ENCODE measurements around the gene ZNF230. TPM values are rescaled to one million over a fixed set of nuclear protein-coding genes. Genes with fewer than 3 reads are reported as not detected.

Gene ZNF230
- 3.2 and 4.1 TPM in 2 replicates for total RNA-seq

DNA sequence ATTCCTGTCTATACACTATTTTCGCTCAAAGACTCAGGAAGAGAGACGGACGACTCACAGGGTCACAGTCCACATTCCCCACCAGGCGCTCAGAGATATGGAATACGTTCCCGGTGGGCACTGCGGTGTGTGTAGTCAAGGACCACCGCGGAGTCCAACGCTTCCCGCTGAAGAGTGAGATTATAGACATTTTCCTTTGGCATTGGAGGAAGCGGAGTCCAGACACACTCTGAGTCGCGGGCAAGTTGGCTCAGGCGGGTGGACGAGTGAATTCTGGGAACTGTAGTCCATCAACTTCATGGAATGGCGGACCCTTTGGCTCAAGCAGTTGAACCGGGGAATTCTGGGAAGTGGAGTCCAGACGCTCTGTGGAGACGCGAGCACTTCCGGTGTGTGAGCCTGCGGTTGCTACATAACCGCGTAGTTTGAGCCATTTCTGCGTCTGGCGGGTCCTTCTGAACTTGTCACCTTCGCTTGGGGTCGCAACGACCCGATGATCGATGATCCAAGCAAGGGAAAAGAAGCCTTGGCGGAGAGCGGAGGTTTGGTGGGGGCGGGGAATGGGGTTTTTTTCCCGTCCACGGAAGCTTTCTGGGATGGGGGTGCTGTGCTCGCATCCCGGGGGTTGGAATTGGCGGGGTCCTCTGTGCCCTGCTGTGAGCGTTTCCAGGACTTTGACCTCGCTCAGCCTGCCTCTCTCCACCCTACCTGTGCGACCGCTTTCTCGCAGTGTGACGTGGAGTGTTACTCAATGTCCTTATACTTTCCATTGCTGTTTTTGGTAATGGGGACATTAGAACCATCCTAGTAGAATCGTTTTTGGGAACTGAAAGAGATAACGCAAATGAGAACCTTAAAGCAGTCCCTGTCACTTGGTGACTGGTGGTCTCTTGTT lies at the start of gene ZNF230:
TSS of gene ZNF230 (plus strand) at position 392 of the 895 bp plus-strand sequence. CDS start 4,122 bp downstream, outside the sequence.

DNA sequence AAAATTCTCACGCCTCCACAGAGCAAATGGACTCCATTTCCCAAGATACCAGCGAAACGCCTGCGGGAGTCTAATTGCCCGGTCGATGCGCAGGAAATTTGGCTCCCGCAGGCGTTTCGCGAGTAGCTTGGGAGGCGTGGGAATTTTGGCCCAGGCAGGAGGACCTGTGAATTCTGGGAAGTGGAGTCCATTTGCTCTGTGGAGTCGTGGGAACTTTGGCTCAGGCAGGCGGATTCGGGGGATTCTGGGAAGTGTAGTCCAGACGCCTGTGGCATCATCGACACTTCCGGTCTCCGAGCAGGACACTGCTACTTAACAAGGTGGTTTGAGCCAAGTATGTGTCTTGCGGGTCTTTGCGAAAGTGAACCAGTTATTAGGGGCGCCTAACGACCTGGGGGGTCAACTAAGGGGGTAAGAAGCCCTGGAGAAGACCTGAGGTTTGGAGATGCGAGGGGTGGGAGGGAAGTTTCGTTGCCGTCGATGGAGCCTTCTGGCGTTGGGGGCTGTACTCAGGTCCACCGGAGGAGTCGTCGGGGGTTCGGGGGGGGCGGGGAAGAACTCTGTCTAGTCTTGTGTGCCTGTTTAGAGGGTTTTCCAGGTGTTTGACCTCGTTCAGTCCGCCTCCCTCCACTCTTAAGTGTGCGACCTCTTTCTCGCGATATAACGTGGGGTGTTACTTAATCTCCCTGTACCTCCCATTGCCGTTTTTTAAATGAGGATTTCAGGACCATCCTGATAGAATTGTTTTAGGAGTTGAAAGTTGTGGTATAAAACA lies 18.7 kb upstream of the ZNF230 start, which contains the start of gene ZNF155:
TSS of gene ZNF155 (plus strand) at position 277 of the 775 bp plus-strand sequence. CDS start 4,356 bp downstream, outside the sequence.

DNA sequence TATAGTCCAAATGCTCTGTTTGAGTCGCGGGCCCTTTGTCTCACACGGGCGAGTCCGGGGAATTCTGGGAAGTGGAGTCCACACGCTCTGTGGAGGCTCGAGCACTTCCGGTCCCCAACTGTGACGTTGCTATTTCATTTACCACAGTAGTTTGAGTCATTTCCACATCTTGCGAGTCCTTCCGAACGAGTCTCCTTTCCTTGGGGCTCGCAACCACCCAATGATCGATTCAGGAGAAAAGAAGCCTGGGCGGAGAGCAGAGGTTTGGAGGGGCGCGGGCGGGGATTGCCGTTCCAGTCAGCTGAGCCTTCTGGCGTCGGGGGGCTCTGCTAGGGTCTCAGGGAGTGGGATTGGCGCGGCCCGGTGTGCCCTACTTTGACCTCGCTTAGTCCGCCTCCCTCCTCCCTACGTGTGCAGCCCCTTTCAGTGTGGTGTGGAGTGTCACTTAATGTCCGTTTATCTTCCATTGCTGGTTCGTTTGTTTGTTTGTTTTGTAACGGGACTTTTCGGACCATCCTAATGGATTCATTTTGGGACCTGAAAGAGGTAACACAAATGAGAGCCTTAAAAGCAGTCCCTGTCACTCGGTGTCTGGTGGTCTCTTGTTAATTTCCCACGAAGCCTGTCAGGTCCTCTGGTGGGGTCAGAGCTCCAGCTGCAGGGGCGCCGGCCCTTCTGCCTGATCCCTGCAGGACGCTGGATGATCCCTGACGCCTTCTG lies 22.6 kb downstream of the ZNF230 start, which contains the start of gene ZNF222:
TSS of gene ZNF222 (plus strand) at position 163 of the 720 bp plus-strand sequence. CDS start at position 221, 58 bp downstream.

DNA sequence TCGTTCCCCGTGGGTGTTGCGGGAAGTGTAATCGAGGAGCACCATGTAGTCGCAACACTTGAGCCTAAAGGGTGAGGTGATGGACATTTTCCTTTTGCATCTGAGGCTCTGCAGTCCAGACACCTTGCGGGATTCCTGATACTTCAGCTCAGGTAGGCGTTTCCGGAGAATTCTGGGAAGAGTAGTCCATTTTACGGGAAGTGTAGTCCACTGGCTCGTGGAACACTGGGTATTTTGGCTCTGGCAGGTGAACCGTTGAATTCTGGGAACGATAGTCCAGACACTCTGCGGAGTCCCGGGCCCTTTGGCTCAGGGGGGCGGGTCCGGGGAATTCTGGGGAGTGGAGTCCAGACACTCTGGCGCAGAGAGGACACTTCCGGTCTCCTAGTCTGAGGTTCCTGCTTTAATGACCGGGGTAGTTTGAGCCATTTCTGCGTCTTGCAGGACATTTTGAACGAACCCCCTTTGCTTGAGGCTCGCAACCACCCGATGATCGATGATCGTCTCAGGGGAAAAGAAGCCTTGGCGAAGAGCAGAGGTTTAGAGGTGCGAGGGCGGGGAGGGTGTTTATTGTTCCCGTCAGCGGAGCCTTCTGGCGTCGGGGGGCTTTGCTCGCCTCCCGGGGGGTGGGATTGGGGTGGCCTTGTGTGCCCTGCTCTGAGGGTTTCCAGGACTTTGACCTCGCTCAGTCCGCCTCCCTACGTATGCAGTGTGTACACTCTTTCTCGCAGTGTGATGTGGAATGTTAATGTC lies 49.1 kb downstream of the ZNF230 start, which contains the start of gene ZNF223:
TSS of gene ZNF223 (plus strand) at position 387 of the 753 bp plus-strand sequence. CDS start 3,141 bp downstream, outside the sequence.

Other genes starting within 250 kb of the ZNF230 start
- gene SMG9, start 248.0 kb upstream of the ZNF230 start, total RNA-seq, result 9.9 and 13.9 TPM in 2 replicates
- gene KCNN4, start 222.0 kb upstream of the ZNF230 start, total RNA-seq, result 10.4 and 12.2 TPM in 2 replicates
- 0.31 and 0.40 TPM in 2 replicates for gene LYPD5, start 200.5 kb upstream of the ZNF230 start, total RNA-seq
- gene ZNF283, start 175.6 kb upstream of the ZNF230 start, total RNA-seq, result 10.8 and 12.9 TPM in 2 replicates
- 1.7 and 3.4 TPM in 2 replicates for gene ZNF404, start 119.0 kb upstream of the ZNF230 start, total RNA-seq
- gene ZNF45, start 67.7 kb upstream of the ZNF230 start, total RNA-seq, result 18.2 and 21.7 TPM in 2 replicates
- 7.8 and 8.8 TPM in 2 replicates for gene ZNF221, start 51.7 kb upstream of the ZNF230 start, total RNA-seq
- gene ZNF155, start 18.8 kb upstream of the ZNF230 start, total RNA-seq, result 8.9 and 9.4 TPM in 2 replicates
- 7.1 and 7.5 TPM in 2 replicates for gene ZNF222, start 22.4 kb downstream of the ZNF230 start, total RNA-seq
- gene ZNF223, start 49.1 kb downstream of the ZNF230 start, total RNA-seq, result 4.6 and 4.8 TPM in 2 replicates
- 3.3 and 3.7 TPM in 2 replicates for gene ZNF284, start 69.2 kb downstream of the ZNF230 start, total RNA-seq
- 23.1 and 27.4 TPM in 2 replicates for gene ZNF224, start 91.4 kb downstream of the ZNF230 start, total RNA-seq
- gene ZNF225, start 110.4 kb downstream of the ZNF230 start, total RNA-seq, result 7.1 and 7.8 TPM in 2 replicates
- 12.4 and 16.6 TPM in 2 replicates for gene ZNF234, start 138.6 kb downstream of the ZNF230 start, total RNA-seq
- 21.4 and 22.1 TPM in 2 replicates for gene ZNF226, start 162.1 kb downstream of the ZNF230 start, total RNA-seq
- gene ZNF227, start 209.6 kb downstream of the ZNF230 start, total RNA-seq, result 22.5 and 24.3 TPM in 2 replicates

All from aortic smooth muscle cell (primary cell).